SK-N-SH (cell line): Measurements from ENCODE around the gene LCNL1.

Experiments used
- POLR2AphosphoS5 ChIP-seq: IDR thresholded peaks from 2 replicates; pipeline ENCODE4 v1.6.1; 2012; ENCODE audit warnings: low read depth, low read length
- RXRA ChIP-seq: IDR thresholded peaks from 2 replicates; pipeline ENCODE4 v1.4.0; 2012; ENCODE audit warnings: low read depth, mild to moderate bottlenecking, borderline replicate concordance
- TF ChIP-seq, protein P1 (sequence below): fragments of 200-600 bp; sonication (generic); IDR thresholded peaks from 2 replicates; pipeline ENCODE4 v1.6.1; 2017; ENCODE audit warnings: antibody characterized with exemption, mild to moderate bottlenecking, moderate library complexity

DNA sequence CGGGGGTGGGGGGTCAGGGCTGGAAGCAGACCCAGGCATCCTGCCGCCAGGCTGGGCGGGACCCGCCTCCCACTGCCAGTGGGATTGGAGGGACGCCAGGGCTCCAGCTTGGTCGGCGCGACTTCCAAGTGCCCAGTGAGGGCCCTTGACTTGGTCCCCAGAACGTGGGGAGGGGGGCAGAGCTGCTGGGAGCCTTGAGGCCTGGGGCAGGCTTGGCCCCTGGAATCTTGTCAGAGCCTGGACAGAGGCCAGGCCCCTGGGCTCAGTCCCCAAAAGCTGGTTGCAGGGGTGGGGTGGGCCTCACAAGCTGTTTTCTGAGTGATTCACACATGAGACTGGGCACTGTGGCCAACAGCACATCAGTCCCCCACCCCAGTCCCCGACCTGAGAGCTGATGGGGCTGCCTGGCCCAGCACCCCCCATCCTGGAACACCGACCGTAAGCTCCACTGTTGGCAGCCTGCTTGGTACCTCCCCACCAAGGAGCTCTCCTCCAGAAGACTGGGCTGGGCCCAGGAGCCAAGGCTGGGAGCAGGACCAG is 13.0 kb downstream of the LCNL1 start:
- TF ChIP-seq RXRA (no peak), POLR2AphosphoS5 (no peak)
- TF ChIP-seq, protein P1, sequence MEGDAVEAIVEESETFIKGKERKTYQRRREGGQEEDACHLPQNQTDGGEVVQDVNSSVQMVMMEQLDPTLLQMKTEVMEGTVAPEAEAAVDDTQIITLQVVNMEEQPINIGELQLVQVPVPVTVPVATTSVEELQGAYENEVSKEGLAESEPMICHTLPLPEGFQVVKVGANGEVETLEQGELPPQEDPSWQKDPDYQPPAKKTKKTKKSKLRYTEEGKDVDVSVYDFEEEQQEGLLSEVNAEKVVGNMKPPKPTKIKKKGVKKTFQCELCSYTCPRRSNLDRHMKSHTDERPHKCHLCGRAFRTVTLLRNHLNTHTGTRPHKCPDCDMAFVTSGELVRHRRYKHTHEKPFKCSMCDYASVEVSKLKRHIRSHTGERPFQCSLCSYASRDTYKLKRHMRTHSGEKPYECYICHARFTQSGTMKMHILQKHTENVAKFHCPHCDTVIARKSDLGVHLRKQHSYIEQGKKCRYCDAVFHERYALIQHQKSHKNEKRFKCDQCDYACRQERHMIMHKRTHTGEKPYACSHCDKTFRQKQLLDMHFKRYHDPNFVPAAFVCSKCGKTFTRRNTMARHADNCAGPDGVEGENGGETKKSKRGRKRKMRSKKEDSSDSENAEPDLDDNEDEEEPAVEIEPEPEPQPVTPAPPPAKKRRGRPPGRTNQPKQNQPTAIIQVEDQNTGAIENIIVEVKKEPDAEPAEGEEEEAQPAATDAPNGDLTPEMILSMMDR: no peak
